Neuronal stem cell (in vitro differentiated cells): ENCODE results near the gene CELF1.

Experiments
- DNase-seq: peaks from one replicate; pipeline ENCODE4 v3.0.0-alpha.2; 2013; ENCODE audit warnings: low spot score
- H2AFZ ChIP-seq: one replicate; pipeline ENCODE4 v1.6.1; 2013; ENCODE audit warnings: mild to moderate bottlenecking, low read length, inconsistent platforms
- H2AK5ac ChIP-seq: 2 replicates; pipeline ENCODE4 v1.6.1; 2013; ENCODE audit warnings: low read depth, mild to moderate bottlenecking, inconsistent platforms, low read length, moderate library complexity, mixed read lengths
- H2BK120ac ChIP-seq: 2 replicates; pipeline ENCODE4 v1.6.1; 2013; ENCODE audit warnings: low read depth, mild to moderate bottlenecking, inconsistent platforms, low read length, moderate library complexity, mixed read lengths
- H2BK12ac ChIP-seq: one replicate; pipeline ENCODE4 v1.6.1; 2013; ENCODE audit warnings: low read length, inconsistent platforms
- H2BK15ac ChIP-seq: 2 replicates; pipeline ENCODE4 v1.6.1; 2013; ENCODE audit warnings: mild to moderate bottlenecking, low read length, inconsistent platforms, mixed read lengths
- H2BK5ac ChIP-seq: one replicate; pipeline ENCODE4 v1.6.1; 2013; ENCODE audit warnings: inconsistent platforms, mild to moderate bottlenecking, low read length, moderate library complexity
- H3K14ac ChIP-seq: one replicate; pipeline ENCODE4 v1.6.1; 2013; ENCODE audit warnings: low read length, inconsistent platforms
- H3K18ac ChIP-seq: 2 replicates; pipeline ENCODE4 v1.6.1; 2013; ENCODE audit warnings: low read length, inconsistent platforms
- H3K23ac ChIP-seq: 2 replicates; pipeline ENCODE4 v1.6.1; 2013; ENCODE audit warnings: low read depth, mild to moderate bottlenecking, mixed read lengths, low read length, inconsistent platforms; ENCODE audit not compliant: poor library complexity
- H3K27ac ChIP-seq: replicated peaks from 3 replicates; pipeline ENCODE4 v1.5.1; 2013; ENCODE audit warnings: low read length, inconsistent platforms
- H3K27me3 ChIP-seq, 3 experiments: 2 replicates each; pipeline ENCODE4 v1.6.1; 2013; ENCODE audit warnings: low read length in 3 of 3, mild to moderate bottlenecking in 2 of 3, inconsistent platforms in 1 of 3, low read depth in 1 of 3, mixed read lengths in 1 of 3, moderate library complexity in 1 of 3; ENCODE audit not compliant: control insufficient read depth in 3 of 3, insufficient read depth in 3 of 3
- H3K36me3 ChIP-seq, 2 donors: replicated peaks in 1 of 2; 2 replicates each; pipeline ENCODE4 v1.6.1; 2013; ENCODE audit warnings: low read length in 2 of 2; ENCODE audit not compliant: control insufficient read depth in 2 of 2, insufficient read depth in 2 of 2
- H3K4ac ChIP-seq: 2 replicates; pipeline ENCODE4 v1.6.1; 2013; ENCODE audit warnings: inconsistent platforms, mild to moderate bottlenecking, low read length, moderate library complexity
- H3K4me1 ChIP-seq, 2 donors: 1 replicate in 1 of 2; 2 replicates in 1 of 2; pipeline ENCODE4 v1.6.1; 2013; ENCODE audit warnings: low read length in 2 of 2, low read depth in 1 of 2; ENCODE audit not compliant: control insufficient read depth in 2 of 2, insufficient read depth in 1 of 2
- H3K4me2 ChIP-seq: one replicate; pipeline ENCODE4 v1.6.1; 2013; ENCODE audit warnings: mild to moderate bottlenecking, low read length, inconsistent platforms; ENCODE audit not compliant: insufficient read depth, poor library complexity, severe bottlenecking
- H3K4me3 ChIP-seq, 2 donors: 2 replicates each; pipeline ENCODE4 v1.5.1; 2013; ENCODE audit warnings: low read length in 2 of 2, mild to moderate bottlenecking in 2 of 2, inconsistent platforms in 1 of 2, moderate library complexity in 1 of 2
- H3K79me1 ChIP-seq: one replicate; pipeline ENCODE4 v1.6.1; 2013; ENCODE audit warnings: low read depth, mild to moderate bottlenecking, inconsistent platforms, low read length, moderate library complexity
- H3K9ac ChIP-seq: one replicate; pipeline ENCODE4 v1.6.1; 2013; ENCODE audit warnings: mild to moderate bottlenecking, low read depth, low read length, inconsistent platforms; ENCODE audit not compliant: poor library complexity
- H3K9me3 ChIP-seq, 2 donors: replicated peaks in 1 of 2; 2 replicates each; pipeline versions ENCODE3 to v1.6.1; 2013; ENCODE audit warnings: low read length in 2 of 2, mild to moderate bottlenecking in 2 of 2, inconsistent platforms in 1 of 2, low read depth in 1 of 2, mixed read lengths in 1 of 2, moderate library complexity in 1 of 2; ENCODE audit not compliant: control insufficient read depth in 2 of 2, insufficient read depth in 1 of 2
- H4K8ac ChIP-seq: one replicate; pipeline ENCODE4 v1.6.1; 2013; ENCODE audit warnings: low read depth, mild to moderate bottlenecking, inconsistent platforms, low read length, moderate library complexity
- H4K91ac ChIP-seq: one replicate; pipeline ENCODE4 v1.6.1; 2013; ENCODE audit warnings: low read length, low read depth, mild to moderate bottlenecking, inconsistent platforms; ENCODE audit not compliant: poor library complexity
- WGBS, 2 donors: extraction: QIAGEN DNeasy Blood & Tissue Kit; methylation state at CpG; one replicate each; pipeline ENCODE4 v1.1.7; 2013; ENCODE audit warnings: missing lambda C conversion rate in 2 of 2, mixed read lengths in 1 of 2; ENCODE audit not compliant: insufficient read length in 2 of 2, insufficient replicate concordance in 1 of 2; ENCODE audit errors: extremely low coverage in 2 of 2; 5-methylcytosine and 5-hydroxymethylcytosine counted together

The CELF1 gene

GRCh38 chr11:47466701-47467250 is 86.2 kb downstream of the CELF1 start:
- peaks cover 16 to 37% of the 10 kb centered on the region in 2 donors for H3K4me1 ChIP-seq
- no peak overlapping the region for H3K23ac ChIP-seq
- no peak overlapping the region for H2AK5ac ChIP-seq
- H4K8ac ChIP-seq = no peak overlapping the region
- no peak overlapping the region for H2BK12ac ChIP-seq
- no peak overlapping the region for H2BK15ac ChIP-seq
- H3K27me3 ChIP-seq = no peaks in the 10 kb centered on the region
- no peak overlapping the region for H2BK5ac ChIP-seq
- peaks cover 2% of the 10 kb centered on the region for H3K79me1 ChIP-seq
- no peak overlapping the region for H3K14ac ChIP-seq
- no peak overlapping the region for H4K91ac ChIP-seq
- no peak overlapping the region for H3K4ac ChIP-seq
- H3K9ac ChIP-seq = no peak overlapping the region
- no peak overlapping the region for H3K4me2 ChIP-seq
- no peak for DNase-seq
- no CpG with 5 or more reads among the region's 4 CpGs for WGBS, 2 donors
- H3K18ac ChIP-seq = no peak overlapping the region
- H2BK120ac ChIP-seq = no peak overlapping the region
- no peaks in the 10 kb centered on the region for H3K9me3 ChIP-seq
- no peak overlapping the region for H3K4me3 ChIP-seq
- H3K36me3 ChIP-seq = peaks cover 22 to 89% of the 10 kb centered on the region in 2 donors
- H3K27ac ChIP-seq = peak overlapping the region; percentile 10
- H2AFZ ChIP-seq = no peak overlapping the region

- Histone ChIP-seq H2BK12ac (no peak overlapping the region), H3K79me1 (peaks cover 2% of the 10 kb centered on the region), H3K18ac (no peak overlapping the region), H4K8ac (no peak overlapping the region), H3K14ac (no peak overlapping the region), H3K9ac (no peak overlapping the region), H3K27ac (no peak overlapping the region), H4K91ac (no peak overlapping the region), H2BK15ac (no peak overlapping the region), H3K4ac (no peak overlapping the region), H2AFZ (no peak overlapping the region), H2AK5ac (no peak overlapping the region), H3K4me1 (peaks cover 16 to 37% of the 10 kb centered on the region in 2 donors), H3K4me3 (no peak overlapping the region), H3K36me3 (peaks cover 16 to 83% of the 10 kb centered on the region in 2 donors), H3K27me3 (no peaks in the 10 kb centered on the region), H3K4me2 (no peak overlapping the region), H2BK120ac (no peak overlapping the region), H3K9me3 (no peaks in the 10 kb centered on the region), H2BK5ac (no peak overlapping the region), H3K23ac (no peak overlapping the region)
- no CpG with 5 or more reads among the region's 5 CpGs for WGBS, 2 donors
- no peak for DNase-seq
Measured at GRCh38 chr11:47466201-47466600, 86.7 kb downstream of the CELF1 start.

- Histone ChIP-seq H3K4ac (no peak overlapping the region), H3K14ac (no peak overlapping the region), H2BK15ac (no peak overlapping the region), H4K8ac (no peak overlapping the region), H3K27ac (peak overlapping the region; percentile 62), H3K4me2 (no peak overlapping the region), H2BK120ac (no peak overlapping the region), H4K91ac (no peak overlapping the region), H3K36me3 (peaks cover 7 to 66% of the 10 kb centered on the region in 2 donors), H3K4me1 (peaks cover 15 to 35% of the 10 kb centered on the region in 2 donors), H3K18ac (no peak overlapping the region), H2BK5ac (no peak overlapping the region), H3K23ac (no peak overlapping the region), H3K4me3 (no peak overlapping the region), H3K9ac (no peak overlapping the region), H2AK5ac (no peak overlapping the region), H2BK12ac (no peak overlapping the region), H3K27me3 (no peaks in the 10 kb centered on the region), H3K9me3 (no peaks in the 10 kb centered on the region), H3K79me1 (peaks cover 2% of the 10 kb centered on the region), H2AFZ (no peak overlapping the region)
- WGBS, 2 donors = no CpG with 5 or more reads among the region's 5 CpGs
- DNase-seq = peak; percentile 51
Measured at GRCh38 chr11:47464483-47464882, 88.4 kb downstream of the CELF1 start.

GRCh38 chr11:47461876-47462275 is 91.1 kb downstream of the CELF1 start:
- no peak overlapping the region for H2AK5ac ChIP-seq
- no peak overlapping the region for H3K27ac ChIP-seq
- no peak overlapping the region for H4K91ac ChIP-seq
- H3K36me3 ChIP-seq = peaks cover 5 to 40% of the 10 kb centered on the region in 2 donors
- no peak for DNase-seq
- H3K18ac ChIP-seq = no peak overlapping the region
- no peak overlapping the region for H3K9ac ChIP-seq
- peaks cover under 1 to 15% of the 10 kb centered on the region in 2 donors for H3K4me1 ChIP-seq
- no CpG with 5 or more reads among the region's 7 CpGs for WGBS, 2 donors
- no peaks in the 10 kb centered on the region for H3K79me1 ChIP-seq
- no peak overlapping the region for H3K4ac ChIP-seq
- no peak overlapping the region for H2BK5ac ChIP-seq
- H2BK120ac ChIP-seq = no peak overlapping the region
- no peak overlapping the region for H3K23ac ChIP-seq
- no peaks in the 10 kb centered on the region for H3K9me3 ChIP-seq
- no peak overlapping the region for H2BK15ac ChIP-seq
- H2BK12ac ChIP-seq = no peak overlapping the region
- H3K4me3 ChIP-seq = no peak overlapping the region
- H2AFZ ChIP-seq = no peak overlapping the region
- no peak overlapping the region for H3K14ac ChIP-seq
- H4K8ac ChIP-seq = no peak overlapping the region
- H3K4me2 ChIP-seq = no peak overlapping the region
- no peaks in the 10 kb centered on the region for H3K27me3 ChIP-seq
